DND-41 (cell line): ENCODE data around the gene UGT1A8.

Experiments used
- EZH2 ChIP-seq: IDR thresholded peaks from 3 replicates; pipeline ENCODE4 v1.6.1; 2012; ENCODE audit warnings: borderline replicate concordance, low read depth, mild to moderate bottlenecking, moderate library complexity, low read length, inconsistent platforms; ENCODE audit not compliant: severe bottlenecking
- TF ChIP-seq, protein P1 (sequence below): IDR thresholded peaks from 2 replicates; pipeline ENCODE4 v1.5.1; 2012; ENCODE audit warnings: borderline replicate concordance, low read length, moderate library complexity, mild to moderate bottlenecking; ENCODE audit not compliant: poor library complexity, severe bottlenecking; ENCODE audit errors: extremely low read depth

- TF ChIP-seq, protein P1, sequence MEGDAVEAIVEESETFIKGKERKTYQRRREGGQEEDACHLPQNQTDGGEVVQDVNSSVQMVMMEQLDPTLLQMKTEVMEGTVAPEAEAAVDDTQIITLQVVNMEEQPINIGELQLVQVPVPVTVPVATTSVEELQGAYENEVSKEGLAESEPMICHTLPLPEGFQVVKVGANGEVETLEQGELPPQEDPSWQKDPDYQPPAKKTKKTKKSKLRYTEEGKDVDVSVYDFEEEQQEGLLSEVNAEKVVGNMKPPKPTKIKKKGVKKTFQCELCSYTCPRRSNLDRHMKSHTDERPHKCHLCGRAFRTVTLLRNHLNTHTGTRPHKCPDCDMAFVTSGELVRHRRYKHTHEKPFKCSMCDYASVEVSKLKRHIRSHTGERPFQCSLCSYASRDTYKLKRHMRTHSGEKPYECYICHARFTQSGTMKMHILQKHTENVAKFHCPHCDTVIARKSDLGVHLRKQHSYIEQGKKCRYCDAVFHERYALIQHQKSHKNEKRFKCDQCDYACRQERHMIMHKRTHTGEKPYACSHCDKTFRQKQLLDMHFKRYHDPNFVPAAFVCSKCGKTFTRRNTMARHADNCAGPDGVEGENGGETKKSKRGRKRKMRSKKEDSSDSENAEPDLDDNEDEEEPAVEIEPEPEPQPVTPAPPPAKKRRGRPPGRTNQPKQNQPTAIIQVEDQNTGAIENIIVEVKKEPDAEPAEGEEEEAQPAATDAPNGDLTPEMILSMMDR, result no peak
- no peak for TF ChIP-seq EZH2
Measured at GRCh38 chr2:233758141-233758540, 140.7 kb downstream of the UGT1A8 start.
